Measurements from ENCODE around the gene SPATA6L. TPM values are rescaled to one million over a fixed set of nuclear protein-coding genes. Genes with fewer than 3 reads are reported as not detected.

Gene SPATA6L
- total RNA-seq, 1 experiment from 2014 or later: 0.57 TPM

GRCh38 chr9:4689687-4690104 is 23.4 kb upstream of the SPATA6L start:
- ATAC-seq (no peak), DNase-seq (ENCODE audit: low read depth, low spot score) (no peak)
- ChIA-PET POLR2A (no interaction called here), RAD21 (ENCODE audit: low non-redundant PET in 1 of 2, low total read pairs in 2 of 2, uncharacterized antibody in 2 of 2, unreplicated experiment in 2 of 2) (no interaction called here), CTCF (no interaction called here)
- Histone ChIP-seq H3K9ac (ENCODE audit: low read length) (no peak overlapping the region), H3K4me1 (ENCODE audit: control insufficient read depth in 1 of 2, insufficient read depth in 2 of 2, low read length in 2 of 2) (no peaks in the 10 kb centered on the region), H3K27ac (ENCODE audit: low read depth, low read length) (no peak overlapping the region), H3K27me3 (ENCODE audit: insufficient read depth, low read length) (no peaks in the 10 kb centered on the region), H3K4me3 (replicated peaks in 1 of 2; ENCODE audit: low read depth in 1 of 2, low read length in 2 of 2) (no peak overlapping the region), H3K9me2 (ENCODE audit: insufficient read depth) (no peaks in the 10 kb centered on the region), H3K4me2 (ENCODE audit: low read length) (no peak overlapping the region), H3K79me2 (ENCODE audit: insufficient read depth, low read length) (peaks cover 50% of the 10 kb centered on the region), H2AFZ (ENCODE audit: low read depth, low read length, poor library complexity, severe bottlenecking) (no peak overlapping the region), H4K20me1 (ENCODE audit: insufficient read depth) (no peaks in the 10 kb centered on the region; the same call in 1 of the 2 replicates), H3K9me3 (ENCODE audit: control insufficient read depth in 1 of 2, insufficient read depth in 1 of 2, low read depth in 1 of 2, low read length in 2 of 2) (no peaks in the 10 kb centered on the region), H3K36me3 (ENCODE audit: control insufficient read depth in 1 of 2, insufficient read depth in 2 of 2, low read length in 2 of 2) (peaks cover 17 to 22% of the 10 kb centered on the region in 2 experiments; a peak in 3 of 4 replicates)
- intact Hi-C loops (cut with micrococcal nuclease): no loop called here
- no TSS peak for BruUV-seq (replicated peaks)
- TF ChIP-seq ZBTB33 (IDR thresholded peaks at IDR 0.05; ENCODE audit: extremely low read depth, insufficient replicate concordance, low read length): no peak
- no peak for TF ChIP-seq POLR2AphosphoS5 (IDR thresholded peaks at IDR 0.05; ENCODE audit: low read depth, low read length)
- TF ChIP-seq SIN3A (IDR thresholded peaks at IDR 0.05; ENCODE audit: low read depth): no peak
- TF ChIP-seq ZNF274 (IDR thresholded peaks at IDR 0.05; ENCODE audit: low read depth, low read length): no peak
- TF ChIP-seq ZFX (IDR thresholded peaks at IDR 0.05): no peak
- TF ChIP-seq JUND (IDR thresholded peaks at IDR 0.05): no peak
- TF ChIP-seq, protein P1, sequence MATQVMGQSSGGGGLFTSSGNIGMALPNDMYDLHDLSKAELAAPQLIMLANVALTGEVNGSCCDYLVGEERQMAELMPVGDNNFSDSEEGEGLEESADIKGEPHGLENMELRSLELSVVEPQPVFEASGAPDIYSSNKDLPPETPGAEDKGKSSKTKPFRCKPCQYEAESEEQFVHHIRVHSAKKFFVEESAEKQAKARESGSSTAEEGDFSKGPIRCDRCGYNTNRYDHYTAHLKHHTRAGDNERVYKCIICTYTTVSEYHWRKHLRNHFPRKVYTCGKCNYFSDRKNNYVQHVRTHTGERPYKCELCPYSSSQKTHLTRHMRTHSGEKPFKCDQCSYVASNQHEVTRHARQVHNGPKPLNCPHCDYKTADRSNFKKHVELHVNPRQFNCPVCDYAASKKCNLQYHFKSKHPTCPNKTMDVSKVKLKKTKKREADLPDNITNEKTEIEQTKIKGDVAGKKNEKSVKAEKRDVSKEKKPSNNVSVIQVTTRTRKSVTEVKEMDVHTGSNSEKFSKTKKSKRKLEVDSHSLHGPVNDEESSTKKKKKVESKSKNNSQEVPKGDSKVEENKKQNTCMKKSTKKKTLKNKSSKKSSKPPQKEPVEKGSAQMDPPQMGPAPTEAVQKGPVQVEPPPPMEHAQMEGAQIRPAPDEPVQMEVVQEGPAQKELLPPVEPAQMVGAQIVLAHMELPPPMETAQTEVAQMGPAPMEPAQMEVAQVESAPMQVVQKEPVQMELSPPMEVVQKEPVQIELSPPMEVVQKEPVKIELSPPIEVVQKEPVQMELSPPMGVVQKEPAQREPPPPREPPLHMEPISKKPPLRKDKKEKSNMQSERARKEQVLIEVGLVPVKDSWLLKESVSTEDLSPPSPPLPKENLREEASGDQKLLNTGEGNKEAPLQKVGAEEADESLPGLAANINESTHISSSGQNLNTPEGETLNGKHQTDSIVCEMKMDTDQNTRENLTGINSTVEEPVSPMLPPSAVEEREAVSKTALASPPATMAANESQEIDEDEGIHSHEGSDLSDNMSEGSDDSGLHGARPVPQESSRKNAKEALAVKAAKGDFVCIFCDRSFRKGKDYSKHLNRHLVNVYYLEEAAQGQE (IDR thresholded peaks at IDR 0.05; ENCODE audit: low read depth): no peak
- TF ChIP-seq MAX (IDR thresholded peaks at IDR 0.05): no peak
- no peak for TF ChIP-seq SP1 (IDR thresholded peaks at IDR 0.05; ENCODE audit: low read depth)

Data from HCT116 (cell line).